Measurements from ENCODE around the gene C2orf74. TPM values are rescaled to one million over a fixed set of nuclear protein-coding genes. Genes with fewer than 3 reads are reported as not detected.
"Not testable (repeated sequence)": the region's sequence is repeated elsewhere in the genome, so short reads cannot be mapped to it uniquely, and the experiment has no call there.

C2orf74 gene
- total RNA-seq, 2 donors from 2014 or later: 6.6 to 18.6 TPM

DNA sequence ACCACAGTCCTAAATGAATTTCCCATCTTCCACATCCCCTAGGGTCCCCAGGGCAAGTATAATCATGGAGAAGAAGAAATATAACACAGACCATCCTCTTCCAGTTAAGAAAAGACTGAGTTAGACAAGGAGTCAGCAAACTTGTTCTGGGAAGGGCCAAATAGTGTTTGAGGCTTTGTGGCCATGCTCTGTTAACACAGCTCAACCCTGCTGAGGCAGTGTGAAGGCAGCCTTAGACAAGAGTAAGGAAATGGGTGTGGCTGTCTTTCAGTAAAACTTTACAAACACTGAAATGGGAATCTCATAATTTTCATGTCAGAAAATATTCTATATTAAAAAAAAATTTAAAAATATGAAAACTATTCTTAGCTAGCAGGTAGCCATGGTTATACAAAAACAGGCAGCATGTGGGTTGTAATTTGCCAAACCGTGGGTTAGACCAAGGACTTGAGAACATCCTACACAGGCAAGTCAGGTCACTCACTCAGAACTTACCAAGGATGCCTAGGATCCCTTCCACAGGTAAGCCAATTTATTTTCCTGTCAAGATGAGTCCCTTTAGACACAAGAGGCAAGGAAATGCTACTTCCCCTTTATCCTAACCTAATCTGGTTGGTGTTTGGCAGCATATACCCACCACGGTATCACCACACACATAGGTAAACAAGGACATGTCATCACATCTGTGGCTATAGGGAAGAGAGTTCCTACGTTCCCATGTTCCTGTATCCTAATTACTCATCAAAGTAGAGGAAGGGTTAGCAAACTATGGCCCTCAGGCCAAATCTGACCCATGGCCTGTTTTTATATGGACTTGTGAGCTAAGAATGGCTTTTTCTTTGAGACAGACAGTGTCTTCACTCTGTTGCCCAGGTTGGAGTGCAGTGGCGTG is 31.9 kb downstream of the C2orf74 start:
- intact Hi-C loops (cut with DNase I): no loop called here
- no peak for DNase-seq (ENCODE audit: low spot score)

- DNase-seq (ENCODE audit: low spot score); intact Hi-C loops (cut with DNase I): not testable (repeated sequence)
Measured at GRCh38 chr2:61194646-61195045, 32.7 kb downstream of the C2orf74 start.

- intact Hi-C loops (cut with DNase I): no loop called here
Measured at GRCh38 chr2:61196671-61197070, 34.7 kb downstream of the C2orf74 start.

GRCh38 chr2:61205132-61205531 is 43.1 kb downstream of the C2orf74 start:
- DNase-seq (ENCODE audit: low spot score): no peak
- intact Hi-C loops (cut with DNase I): no loop called here

More at GRCh38 chr2:61196671-61197070, 34.7 kb downstream of the C2orf74 start:
- DNase-seq (ENCODE audit: low spot score): no peak

DNA sequence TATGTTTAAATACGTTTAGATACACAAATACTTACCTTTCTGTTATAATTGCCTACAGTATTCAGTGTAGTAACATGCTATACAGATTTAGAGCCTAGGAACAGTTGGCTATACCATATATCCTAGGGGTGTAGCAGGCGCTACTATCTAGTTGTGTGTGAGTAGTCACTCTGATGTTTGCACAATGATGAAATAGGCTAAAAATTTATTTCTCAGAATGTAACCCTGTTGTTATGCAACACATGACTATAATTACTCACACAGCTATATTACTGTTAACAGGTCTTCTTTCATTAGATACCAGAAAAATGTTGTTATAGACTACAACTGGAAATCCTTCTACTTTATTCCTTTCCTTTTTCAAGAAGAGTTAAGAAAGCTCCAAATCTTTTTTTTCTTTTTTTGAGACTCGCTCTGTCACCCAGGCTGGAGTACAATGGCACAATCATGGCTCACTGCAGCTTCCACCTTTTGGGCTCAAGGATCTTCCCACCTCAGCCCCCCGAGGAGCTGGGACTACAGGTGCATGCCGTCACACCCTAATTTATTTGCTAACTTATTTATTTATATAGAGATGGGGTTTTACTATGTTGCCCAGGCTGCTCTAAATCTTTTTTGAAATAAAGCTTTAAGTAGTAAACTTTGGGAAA is 48.5 kb downstream of the C2orf74 start:
- intact Hi-C loops (cut with DNase I): loop anchor here in 1 of 2 donors (10.0 kb wide), 1 partner anchor 1786 kb away; no protein-coding TSS in a partner anchor

DNA sequence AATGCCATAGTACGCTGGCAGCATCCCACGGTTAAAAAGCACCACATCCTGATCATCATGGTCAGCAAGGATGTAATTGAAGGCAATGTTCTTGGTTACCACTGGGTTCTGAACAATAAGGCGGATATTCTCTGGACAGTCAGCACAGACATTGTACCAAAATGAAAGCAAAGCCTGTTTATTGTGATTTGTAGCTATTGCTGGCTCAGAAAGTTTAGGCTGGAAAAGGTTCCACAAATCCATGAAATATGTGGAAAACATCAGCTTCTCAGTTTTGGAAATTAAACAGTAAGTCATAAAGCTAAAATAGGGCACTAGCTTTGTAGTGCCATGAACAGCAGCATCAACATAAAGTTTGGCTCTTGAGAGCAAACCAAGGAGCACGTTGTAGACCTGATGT is 52.2 kb downstream of the C2orf74 start:
- no peak for DNase-seq (ENCODE audit: low spot score)
- intact Hi-C loops (cut with DNase I): loop anchor here in 1 of 2 donors (10.0 kb wide), 1 partner anchor 1789 kb away; no protein-coding TSS in a partner anchor

More for the DNA sequence above, 48.5 kb downstream of the C2orf74 start:
- DNase-seq (ENCODE audit: low spot score): no peak

Other genes with a start within 250 kb of the C2orf74 start
- 10 to 100 TPM; 15.9 to 18.3 TPM for gene PEX13, start 144.5 kb upstream of the C2orf74 start, total RNA-seq
- gene PUS10, start 143.9 kb upstream of the C2orf74 start, total RNA-seq: 1 to 10 TPM; 4.5 TPM
- 1 to 10 TPM; 5.7 to 8.1 TPM for gene SANBR, start 96.3 kb upstream of the C2orf74 start, total RNA-seq